Measurements from ENCODE around the gene OR1F1. TPM values are rescaled to one million over a fixed set of nuclear protein-coding genes. Genes with fewer than 3 reads are reported as not detected.

OR1F1 gene
- total and polyA plus RNA-seq, 9 of the 15 experiments (the other 6 are each of a cell fraction or from before 2014, with no cell fraction given): 0.15 to 0.61 (median 0.35) TPM; not detected in 3

DNA sequence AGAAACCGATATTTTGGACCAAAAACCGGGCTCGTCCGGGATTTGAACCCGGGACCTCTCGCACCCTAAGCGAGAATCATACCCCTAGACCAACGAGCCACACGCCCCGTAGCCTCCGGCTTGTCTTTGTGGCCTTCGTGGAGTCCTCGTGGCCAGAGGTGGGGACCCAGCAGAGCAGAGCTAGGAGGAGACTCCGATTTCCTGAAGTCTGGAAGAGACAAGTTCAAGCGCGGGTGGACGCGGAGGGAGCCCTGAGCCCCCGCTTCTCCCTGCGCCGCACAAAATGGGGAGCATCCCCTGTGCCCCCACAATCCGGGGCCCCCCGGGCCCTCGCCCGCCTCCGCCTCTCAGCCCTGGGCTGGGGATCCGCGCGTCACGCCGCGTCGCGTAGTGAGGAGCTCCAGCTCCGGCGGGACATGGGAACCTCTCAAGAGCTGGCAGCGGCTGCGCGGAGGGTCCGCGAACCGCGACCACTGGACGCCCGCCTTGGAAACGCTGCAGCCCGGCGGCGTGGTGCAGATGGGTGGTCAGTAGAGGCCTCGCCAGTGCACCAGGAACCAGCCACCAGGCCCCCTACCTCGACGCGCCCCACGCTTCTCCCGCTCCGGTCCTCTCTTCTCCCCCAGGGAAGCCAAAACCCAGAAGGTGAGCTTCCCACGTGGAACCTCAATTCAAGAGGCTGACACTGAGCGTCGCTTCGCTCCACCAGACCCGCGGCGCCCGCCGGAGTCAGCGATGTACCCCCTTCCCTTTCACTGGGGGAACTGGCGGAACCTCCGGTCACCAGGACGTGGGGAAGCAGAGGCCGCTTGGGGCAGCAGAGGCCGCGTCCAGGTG lies 5.2 kb upstream of the OR1F1 start (continued):
- TF ChIP-seq TAF7 (tag; IDR thresholded peaks at IDR 0.05): no peak
- TF ChIP-seq NFIX (CRISPR knock-in tag; IDR thresholded peaks at IDR 0.05; ENCODE audit: low read depth): no peak
- TF ChIP-seq EWSR1 (IDR thresholded peaks at IDR 0.05; ENCODE audit: borderline replicate concordance, low read depth, partially characterized antibody): no peak
- TF ChIP-seq GTF2A2 (tag; IDR thresholded peaks at IDR 0.05): no peak
- TF ChIP-seq ZNF589 (CRISPR knock-in tag; IDR thresholded peaks at IDR 0.05; ENCODE audit: low read depth): no peak
- no peak for TF ChIP-seq SAFB2 (IDR thresholded peaks at IDR 0.05; ENCODE audit: borderline replicate concordance, low read depth, low read length, severe bottlenecking)
- peak in 1 of 2 experiments; percentile 22; a peak in 1 of 4 replicates for TF ChIP-seq SIN3A (IDR thresholded peaks at IDR 0.05; ENCODE audit: borderline replicate concordance in 2 of 2, control insufficient read depth in 1 of 2, low read depth in 2 of 2, low read length in 2 of 2)
- peak; percentile 14; the same call in 1 of the 2 replicates for TF ChIP-seq HDAC2 (IDR thresholded peaks at IDR 0.05)
- no peak for TF ChIP-seq ZBED1 (IDR thresholded peaks at IDR 0.05)
- TF ChIP-seq SP1 (CRISPR knock-in tag; IDR thresholded peaks at IDR 0.05): no peak
- TF ChIP-seq KLF16 (IDR thresholded peaks at IDR 0.05): no peak
- TF ChIP-seq ZNF24 (IDR thresholded peaks at IDR 0.05): 0 out of 2 replicates have a peak, but pooled peaks have one; percentile 24
- TF ChIP-seq EGR1 (conservative IDR thresholded peaks at IDR 0.05): 0 out of 2 replicates have a peak, but pooled peaks have one; percentile 37
- TF ChIP-seq, protein P1, sequence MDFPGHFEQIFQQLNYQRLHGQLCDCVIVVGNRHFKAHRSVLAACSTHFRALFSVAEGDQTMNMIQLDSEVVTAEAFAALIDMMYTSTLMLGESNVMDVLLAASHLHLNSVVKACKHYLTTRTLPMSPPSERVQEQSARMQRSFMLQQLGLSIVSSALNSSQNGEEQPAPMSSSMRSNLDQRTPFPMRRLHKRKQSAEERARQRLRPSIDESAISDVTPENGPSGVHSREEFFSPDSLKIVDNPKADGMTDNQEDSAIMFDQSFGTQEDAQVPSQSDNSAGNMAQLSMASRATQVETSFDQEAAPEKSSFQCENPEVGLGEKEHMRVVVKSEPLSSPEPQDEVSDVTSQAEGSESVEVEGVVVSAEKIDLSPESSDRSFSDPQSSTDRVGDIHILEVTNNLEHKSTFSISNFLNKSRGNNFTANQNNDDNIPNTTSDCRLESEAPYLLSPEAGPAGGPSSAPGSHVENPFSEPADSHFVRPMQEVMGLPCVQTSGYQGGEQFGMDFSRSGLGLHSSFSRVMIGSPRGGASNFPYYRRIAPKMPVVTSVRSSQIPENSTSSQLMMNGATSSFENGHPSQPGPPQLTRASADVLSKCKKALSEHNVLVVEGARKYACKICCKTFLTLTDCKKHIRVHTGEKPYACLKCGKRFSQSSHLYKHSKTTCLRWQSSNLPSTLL (IDR thresholded peaks at IDR 0.05): 0 out of 2 replicates have a peak, but pooled peaks have one; percentile 53
- TF ChIP-seq, protein P2, sequence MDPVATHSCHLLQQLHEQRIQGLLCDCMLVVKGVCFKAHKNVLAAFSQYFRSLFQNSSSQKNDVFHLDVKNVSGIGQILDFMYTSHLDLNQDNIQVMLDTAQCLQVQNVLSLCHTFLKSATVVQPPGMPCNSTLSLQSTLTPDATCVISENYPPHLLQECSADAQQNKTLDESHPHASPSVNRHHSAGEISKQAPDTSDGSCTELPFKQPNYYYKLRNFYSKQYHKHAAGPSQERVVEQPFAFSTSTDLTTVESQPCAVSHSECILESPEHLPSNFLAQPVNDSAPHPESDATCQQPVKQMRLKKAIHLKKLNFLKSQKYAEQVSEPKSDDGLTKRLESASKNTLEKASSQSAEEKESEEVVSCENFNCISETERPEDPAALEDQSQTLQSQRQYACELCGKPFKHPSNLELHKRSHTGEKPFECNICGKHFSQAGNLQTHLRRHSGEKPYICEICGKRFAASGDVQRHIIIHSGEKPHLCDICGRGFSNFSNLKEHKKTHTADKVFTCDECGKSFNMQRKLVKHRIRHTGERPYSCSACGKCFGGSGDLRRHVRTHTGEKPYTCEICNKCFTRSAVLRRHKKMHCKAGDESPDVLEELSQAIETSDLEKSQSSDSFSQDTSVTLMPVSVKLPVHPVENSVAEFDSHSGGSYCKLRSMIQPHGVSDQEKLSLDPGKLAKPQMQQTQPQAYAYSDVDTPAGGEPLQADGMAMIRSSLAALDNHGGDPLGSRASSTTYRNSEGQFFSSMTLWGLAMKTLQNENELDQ (CRISPR knock-in tag; IDR thresholded peaks at IDR 0.05; ENCODE audit: borderline replicate concordance): no peak
